IPS-15b (cell line): Measurements from ENCODE around the gene SLC25A51.

Source experiments
- H3K27me3 ChIP-seq: one replicate; pipeline ENCODE4 v1.6.1; 2013; ENCODE audit warnings: low read length; ENCODE audit not compliant: control insufficient read depth, insufficient read depth
- H3K36me3 ChIP-seq: one replicate; pipeline ENCODE4 v1.6.1; 2013; ENCODE audit warnings: low read length; ENCODE audit not compliant: control insufficient read depth, insufficient read depth
- H3K4me1 ChIP-seq: one replicate; pipeline ENCODE4 v1.6.1; 2013; ENCODE audit warnings: mild to moderate bottlenecking, low read length; ENCODE audit not compliant: control insufficient read depth, insufficient read depth
- H3K4me3 ChIP-seq: one replicate; pipeline ENCODE4 v1.5.1; 2013; ENCODE audit warnings: low read depth, low read length
- H3K9ac ChIP-seq: one replicate; pipeline ENCODE4 v1.6.1; 2013; ENCODE audit warnings: low read depth, mild to moderate bottlenecking, low read length
- H3K9me3 ChIP-seq: one replicate; pipeline ENCODE4 v1.6.1; 2013; ENCODE audit warnings: mild to moderate bottlenecking, low read length; ENCODE audit not compliant: control insufficient read depth, insufficient read depth

Gene SLC25A51

DNA sequence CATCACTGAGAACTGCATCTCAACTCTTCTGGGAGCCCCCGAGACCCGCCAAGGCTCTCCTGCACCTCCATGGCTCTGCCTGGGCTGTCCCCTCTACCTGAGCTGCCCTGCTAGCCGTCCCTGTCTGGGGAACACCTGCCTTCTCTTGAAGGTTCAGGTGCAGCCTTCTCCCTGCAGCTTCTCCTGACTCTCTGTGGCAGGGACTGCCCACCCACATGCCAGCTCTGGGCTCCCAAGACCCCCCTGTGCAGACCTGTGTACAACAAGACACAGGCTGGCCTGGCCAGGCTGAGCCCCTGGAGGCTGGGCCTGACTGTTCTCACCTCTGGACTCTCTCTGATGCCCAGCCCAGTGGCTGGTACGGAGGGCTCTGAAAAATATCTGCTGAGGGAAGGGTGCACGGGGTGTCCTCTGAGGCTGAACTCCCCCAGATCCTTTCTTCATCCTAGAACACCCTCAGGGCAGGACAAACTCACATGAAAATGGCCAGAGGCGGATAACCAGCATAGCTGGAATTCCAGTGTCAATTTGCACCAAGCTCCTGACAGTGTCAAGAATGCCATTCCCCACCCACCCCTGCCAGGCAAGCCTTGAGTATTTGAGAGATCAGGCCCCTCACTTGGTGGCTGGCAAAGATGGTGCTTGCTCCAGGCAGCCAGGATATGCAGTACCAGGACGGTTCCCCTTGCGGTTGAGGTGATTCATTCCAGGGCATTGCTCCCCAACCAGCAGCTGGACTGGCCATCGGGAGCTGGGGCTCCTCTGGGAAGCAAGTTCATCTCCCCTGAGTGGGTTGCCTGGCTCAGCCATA is 40.9 kb upstream of the SLC25A51 start:
- Histone ChIP-seq H3K9me3 (no peaks in the 10 kb centered on the region), H3K9ac (no peak overlapping the region), H3K36me3 (peaks cover 15% of the 10 kb centered on the region), H3K27me3 (no peaks in the 10 kb centered on the region), H3K4me1 (no peaks in the 10 kb centered on the region), H3K4me3 (no peak overlapping the region)

- no peak overlapping the region for H3K9ac ChIP-seq
- H3K4me1 ChIP-seq, result no peaks in the 10 kb centered on the region
- H3K27me3 ChIP-seq, result no peaks in the 10 kb centered on the region
- H3K9me3 ChIP-seq, result no peaks in the 10 kb centered on the region
- peaks cover 15% of the 10 kb centered on the region for H3K36me3 ChIP-seq
- H3K4me3 ChIP-seq, result no peak overlapping the region
Observed at GRCh38 chr9:37944266-37944650, 40.3 kb upstream of the SLC25A51 start.

DNA sequence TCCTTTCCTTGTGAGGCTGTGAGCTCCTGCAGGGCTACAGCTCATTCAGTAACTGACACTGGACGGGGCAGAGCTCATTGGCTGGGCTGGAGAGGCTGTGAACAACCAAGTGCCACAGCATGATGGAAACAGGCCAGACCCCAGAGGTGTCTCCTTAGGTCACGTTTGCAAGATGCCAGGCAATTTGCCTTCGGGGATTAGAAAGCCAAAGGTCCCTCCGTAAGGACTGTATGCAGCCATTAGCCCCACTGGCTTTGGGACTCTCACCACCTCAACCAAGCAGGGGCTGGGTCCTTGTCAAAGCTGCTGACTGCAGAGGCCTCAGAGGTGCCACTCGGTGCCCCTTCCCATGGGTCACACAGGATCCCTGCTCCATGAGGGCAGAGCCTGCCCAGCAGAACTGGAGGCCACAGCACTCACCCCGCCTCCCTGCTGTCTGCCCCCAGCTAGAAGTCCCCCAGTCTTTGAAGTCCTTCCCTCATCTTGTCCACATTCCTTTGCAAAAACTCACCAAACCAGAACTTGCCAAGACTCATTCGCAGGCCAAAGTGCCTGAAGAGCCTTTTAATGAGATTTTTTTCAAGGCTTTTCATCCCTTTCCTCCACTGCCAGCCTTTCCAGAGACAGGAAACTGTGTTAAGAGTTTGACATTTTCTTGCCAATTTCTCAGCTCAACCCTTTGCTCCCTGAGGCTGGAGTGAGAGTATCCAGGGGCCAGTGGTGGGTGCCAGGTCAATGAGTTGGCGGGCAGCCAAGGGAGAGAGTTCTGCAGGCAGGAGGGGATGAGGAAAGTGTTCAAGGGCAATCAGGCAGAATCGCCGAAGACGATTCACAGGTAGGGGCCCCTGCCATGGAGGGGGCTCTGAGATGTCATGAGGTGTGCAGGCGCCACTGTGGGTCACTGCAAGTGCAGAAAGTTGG is 39.7 kb upstream of the SLC25A51 start:
- Histone ChIP-seq H3K4me1 (no peaks in the 10 kb centered on the region), H3K4me3 (no peak overlapping the region), H3K27me3 (no peaks in the 10 kb centered on the region), H3K9ac (no peak overlapping the region), H3K36me3 (peaks cover 15% of the 10 kb centered on the region), H3K9me3 (no peaks in the 10 kb centered on the region)

GRCh38 chr9:37942621-37943344 is 38.9 kb upstream of the SLC25A51 start:
- no peak overlapping the region for H3K4me3 ChIP-seq
- no peak overlapping the region for H3K9ac ChIP-seq
- no peaks in the 10 kb centered on the region for H3K9me3 ChIP-seq
- H3K36me3 ChIP-seq, result peaks cover 13% of the 10 kb centered on the region
- H3K27me3 ChIP-seq, result no peaks in the 10 kb centered on the region
- H3K4me1 ChIP-seq, result no peaks in the 10 kb centered on the region

GRCh38 chr9:37941253-37941652 is 37.3 kb upstream of the SLC25A51 start:
- Histone ChIP-seq H3K9me3 (no peaks in the 10 kb centered on the region), H3K4me3 (no peak overlapping the region), H3K4me1 (no peaks in the 10 kb centered on the region), H3K27me3 (no peaks in the 10 kb centered on the region), H3K36me3 (no peaks in the 10 kb centered on the region), H3K9ac (no peak overlapping the region)

DNA sequence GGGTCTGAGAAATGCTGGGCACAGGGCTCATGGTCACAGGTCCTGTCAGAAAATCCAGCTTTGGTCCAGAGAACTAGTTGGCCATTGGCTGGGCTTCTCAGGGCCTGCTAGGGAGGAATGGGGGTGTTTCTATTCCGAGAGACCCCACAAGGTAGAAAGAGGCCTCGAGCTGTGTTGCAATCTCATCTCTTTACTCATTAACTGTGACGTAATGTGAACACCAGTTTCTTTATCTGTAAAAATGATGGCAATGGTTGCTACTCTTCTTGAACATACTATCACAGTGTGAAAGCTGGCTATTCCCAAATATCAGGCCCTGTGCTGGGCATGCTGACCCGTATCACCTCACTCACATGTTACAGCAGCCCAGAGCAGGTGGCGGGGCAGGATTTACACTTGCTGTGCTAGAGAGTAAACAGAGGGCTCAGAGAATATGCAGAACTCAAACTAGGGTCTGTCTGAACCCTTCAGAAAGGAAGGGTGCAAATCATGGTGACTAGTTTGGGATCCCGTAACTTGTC is 35.7 kb upstream of the SLC25A51 start:
- H3K4me3 ChIP-seq, result no peak overlapping the region
- H3K27me3 ChIP-seq, result no peaks in the 10 kb centered on the region
- H3K4me1 ChIP-seq, result no peaks in the 10 kb centered on the region
- H3K9me3 ChIP-seq, result no peaks in the 10 kb centered on the region
- H3K9ac ChIP-seq, result no peak overlapping the region
- H3K36me3 ChIP-seq, result no peaks in the 10 kb centered on the region

- Histone ChIP-seq H3K9me3 (no peaks in the 10 kb centered on the region), H3K4me1 (no peaks in the 10 kb centered on the region), H3K27me3 (no peaks in the 10 kb centered on the region), H3K4me3 (no peak overlapping the region), H3K9ac (peak overlapping the region; percentile 37), H3K36me3 (no peaks in the 10 kb centered on the region)
Observed at GRCh38 chr9:37938121-37938891, 34.4 kb upstream of the SLC25A51 start.

DNA sequence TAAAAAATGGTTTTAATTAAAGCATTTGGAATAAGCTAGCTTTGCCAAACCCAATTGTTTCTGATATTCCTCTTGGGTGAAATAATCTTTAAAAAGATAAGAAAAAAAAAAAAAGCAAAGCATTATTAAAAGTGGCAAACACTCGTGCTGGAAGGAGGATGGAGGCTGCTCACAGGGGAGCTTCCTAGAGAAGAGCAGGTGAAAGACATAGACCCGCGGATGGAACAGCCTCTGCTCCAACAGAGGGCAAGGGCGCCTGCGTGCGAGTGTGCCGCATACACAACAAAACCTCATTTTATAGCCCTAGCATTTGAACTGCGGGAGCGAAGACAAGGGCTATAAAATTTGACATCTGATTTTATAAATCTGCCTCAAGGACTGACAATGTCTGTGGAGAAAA is 33.4 kb upstream of the SLC25A51 start:
- no peaks in the 10 kb centered on the region for H3K9me3 ChIP-seq
- H3K9ac ChIP-seq, result no peak overlapping the region
- no peak overlapping the region for H3K4me3 ChIP-seq
- no peaks in the 10 kb centered on the region for H3K27me3 ChIP-seq
- no peaks in the 10 kb centered on the region for H3K4me1 ChIP-seq
- no peaks in the 10 kb centered on the region for H3K36me3 ChIP-seq

GRCh38 chr9:37936965-37937364 is 33.0 kb upstream of the SLC25A51 start:
- Histone ChIP-seq H3K4me1 (no peaks in the 10 kb centered on the region), H3K4me3 (no peak overlapping the region), H3K9me3 (no peaks in the 10 kb centered on the region), H3K9ac (no peak overlapping the region), H3K27me3 (no peaks in the 10 kb centered on the region), H3K36me3 (no peaks in the 10 kb centered on the region)

DNA sequence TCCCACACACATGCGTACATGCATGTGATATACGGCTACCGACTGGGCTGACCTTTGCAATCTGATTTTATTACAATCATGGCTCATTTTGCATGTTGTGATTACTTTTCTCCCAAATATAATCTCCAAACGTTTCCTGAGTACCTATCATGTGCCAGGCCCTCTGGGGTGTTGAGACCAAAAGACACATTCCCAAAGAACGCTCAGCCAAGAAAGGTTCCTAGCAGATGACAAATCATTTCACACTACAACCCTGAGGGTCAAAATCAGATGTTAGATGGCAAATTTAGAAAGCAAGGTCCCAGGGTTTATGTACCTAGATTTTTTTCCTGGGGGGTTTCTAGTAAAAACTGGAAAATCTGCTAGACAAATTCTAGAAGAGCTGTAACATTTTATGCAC is 32.4 kb upstream of the SLC25A51 start:
- H3K36me3 ChIP-seq, result no peaks in the 10 kb centered on the region
- H3K4me1 ChIP-seq, result no peaks in the 10 kb centered on the region
- no peak overlapping the region for H3K4me3 ChIP-seq
- no peak overlapping the region for H3K9ac ChIP-seq
- no peaks in the 10 kb centered on the region for H3K27me3 ChIP-seq
- H3K9me3 ChIP-seq, result no peaks in the 10 kb centered on the region

- no peak overlapping the region for H3K4me3 ChIP-seq
- no peak overlapping the region for H3K9ac ChIP-seq
- no peaks in the 10 kb centered on the region for H3K27me3 ChIP-seq
- H3K36me3 ChIP-seq, result no peaks in the 10 kb centered on the region
- no peaks in the 10 kb centered on the region for H3K4me1 ChIP-seq
- H3K9me3 ChIP-seq, result no peaks in the 10 kb centered on the region
Observed at GRCh38 chr9:37935096-37935495, 31.2 kb upstream of the SLC25A51 start.
